ENCODE measurements around the gene SMARCD3. TPM values are rescaled to one million over a fixed set of nuclear protein-coding genes. Genes with fewer than 3 reads are reported as not detected.

The SMARCD3 gene
- total RNA-seq, 1 donor from 2014 or later: 105 TPM

DNA sequence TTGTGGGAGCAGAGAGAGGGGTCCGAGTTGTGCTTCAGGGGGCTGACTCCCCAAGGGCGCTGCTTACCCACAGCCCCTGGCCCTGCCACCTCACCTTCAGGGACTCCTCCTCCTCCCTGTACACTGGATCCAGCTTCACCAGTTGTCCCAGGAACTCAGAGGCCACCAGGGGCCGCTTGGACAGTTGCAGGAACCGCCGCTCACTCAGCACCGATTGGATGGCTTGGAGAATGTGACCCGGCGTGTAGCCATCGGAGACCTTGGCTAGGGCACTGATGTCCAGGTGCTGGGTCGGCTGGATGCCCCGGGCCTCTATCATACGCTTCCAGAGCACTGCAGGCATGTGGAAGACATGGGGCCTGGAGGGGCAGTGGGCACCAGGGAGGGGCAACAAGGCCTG, 57.0 kb downstream of the SMARCD3 start:
- DNase-seq (ENCODE audit: low spot score in 2 of 2): no peak
- no peak for TF ChIP-seq CTCF (IDR thresholded peaks at IDR 0.05)
- no peaks in the 10 kb centered on the region for H3K27me3 ChIP-seq
- no peaks in the 10 kb centered on the region for H3K36me3 ChIP-seq
- no peaks in the 10 kb centered on the region for H3K4me1 ChIP-seq
- no peak overlapping the region for H3K27ac ChIP-seq
- no peaks in the 10 kb centered on the region for H3K9me3 ChIP-seq
- no peak overlapping the region for H3K4me3 ChIP-seq
- intact Hi-C loops (cut with DNase I): no loop called here

DNA sequence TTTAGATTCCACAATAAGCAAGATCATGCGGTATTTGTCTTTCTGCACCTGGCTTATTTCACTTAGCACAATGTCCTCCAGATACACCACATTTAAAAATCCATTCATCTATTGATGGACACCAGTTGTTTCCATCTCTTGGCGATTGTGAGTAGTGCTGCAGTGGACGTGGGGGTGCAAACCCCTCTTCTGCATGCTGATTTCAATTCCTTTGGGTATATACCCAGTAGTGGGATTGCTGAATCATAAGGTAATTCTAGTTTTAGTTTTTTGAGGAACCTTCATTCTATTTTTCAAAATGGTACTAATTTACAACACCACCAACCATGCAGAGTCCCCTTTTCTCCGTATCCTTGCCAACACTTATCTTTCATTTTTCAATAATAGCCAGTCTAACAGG, 59.5 kb downstream of the SMARCD3 start:
- H3K4me1 ChIP-seq: no peaks in the 10 kb centered on the region
- H3K4me3 ChIP-seq: no peak overlapping the region
- H3K9me3 ChIP-seq: no peaks in the 10 kb centered on the region
- intact Hi-C loops (cut with DNase I): no loop called here
- H3K27ac ChIP-seq: no peak overlapping the region
- H3K27me3 ChIP-seq: no peaks in the 10 kb centered on the region
- DNase-seq (ENCODE audit: low spot score in 2 of 2): no peak
- no peaks in the 10 kb centered on the region for H3K36me3 ChIP-seq
- TF ChIP-seq CTCF (IDR thresholded peaks at IDR 0.05): no peak

Other genes starting within 250 kb of the SMARCD3 start
- gene ATG9B, start 224.2 kb downstream of the SMARCD3 start, total RNA-seq: not detected
- 50.8 TPM for gene ABCB8, start 220.2 kb downstream of the SMARCD3 start, total RNA-seq
- gene ASIC3, start 200.2 kb downstream of the SMARCD3 start, total RNA-seq: not detected
- 15.8 TPM for gene CDK5, start 190.8 kb downstream of the SMARCD3 start, total RNA-seq
- gene SLC4A2, start 189.1 kb downstream of the SMARCD3 start, total RNA-seq: 390 TPM
- gene FASTK, start 167.9 kb downstream of the SMARCD3 start, total RNA-seq: 121 TPM
- 143 TPM for gene TMUB1, start 165.2 kb downstream of the SMARCD3 start, total RNA-seq
- gene AGAP3, start 162.2 kb downstream of the SMARCD3 start, total RNA-seq: 82.6 TPM
- gene GBX1, start 81.0 kb downstream of the SMARCD3 start, total RNA-seq: not detected
- gene ASB10, start 61.4 kb downstream of the SMARCD3 start, total RNA-seq: not detected
- gene H2BK1, start 38.2 kb downstream of the SMARCD3 start, total RNA-seq: not detected
- 85.3 TPM for gene ABCF2, start 21.5 kb downstream of the SMARCD3 start, total RNA-seq
- 40.3 TPM for gene CHPF2, start 16.2 kb downstream of the SMARCD3 start, total RNA-seq
- 28.2 TPM for gene NUB1, start 93.1 kb upstream of the SMARCD3 start, total RNA-seq
- 4.0 TPM for gene WDR86, start 161.3 kb upstream of the SMARCD3 start, total RNA-seq
- not detected for gene CRYGN, start 191.4 kb upstream of the SMARCD3 start, total RNA-seq

Measured in ascending aorta (tissue), 2 donors.